ENCODE results near the gene BAIAP2L2. TPM values are rescaled to one million over a fixed set of nuclear protein-coding genes. Genes with fewer than 3 reads are reported as not detected.

The BAIAP2L2 gene
- total and polyA plus RNA-seq, 2 donors (not counting 3 experiments of a cell fraction or from before 2014, with no cell fraction given) = 0.20 to 0.35 TPM

DNA sequence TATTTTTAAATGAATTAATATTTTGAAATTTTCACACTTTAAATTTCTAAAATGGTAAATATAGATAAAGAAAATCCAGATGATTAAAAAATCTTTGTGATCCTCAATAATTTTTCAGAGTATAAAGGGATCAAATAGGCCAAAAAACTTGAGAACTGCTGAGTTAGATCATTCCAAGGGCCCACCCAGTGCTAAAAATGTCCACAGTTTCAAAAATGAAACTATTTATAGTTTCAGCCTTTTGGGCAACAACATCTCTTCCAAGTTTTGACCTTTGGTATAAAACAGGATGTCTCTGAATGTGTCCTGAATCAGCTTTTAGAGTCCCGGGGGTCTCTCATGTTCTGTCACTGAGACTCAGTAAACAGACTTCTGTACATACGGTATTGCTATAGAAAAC is 20.9 kb upstream of the BAIAP2L2 start:
- ChIA-PET CTCF (interaction anchor here (1.0 kb wide), 1 partner anchor 17 kb away, joined by 3 read pairs; no protein-coding TSS in a partner anchor), POLR2A (no interaction called here)
- no peaks in the 10 kb centered on the region for H3K79me2 ChIP-seq (ENCODE audit: control insufficient read depth, insufficient read depth, low read length)
- H2AFZ ChIP-seq (ENCODE audit: low read depth, low read length) = no peak overlapping the region
- BruUV-seq (replicated peaks) = no TSS peak
- H3K4me1 ChIP-seq (ENCODE audit: control insufficient read depth, extremely low read depth, insufficient read depth, low read length) = peaks cover 7% of the 10 kb centered on the region
- no peaks in the 10 kb centered on the region for H3K9me3 ChIP-seq (replicated peaks; ENCODE audit: control insufficient read depth, insufficient read depth, low read length)
- no peak overlapping the region for H3K4me3 ChIP-seq (replicated peaks in 1 of 3; ENCODE audit: insufficient read depth in 1 of 3, low read depth in 1 of 3, low read length in 3 of 3)
- no peak for FAIRE-seq
- no peaks in the 10 kb centered on the region for H3K9me1 ChIP-seq (replicated peaks; ENCODE audit: control insufficient read depth, extremely low read depth, insufficient read depth, low read length)
- H3K9ac ChIP-seq (replicated peaks; ENCODE audit: extremely low read depth, insufficient read depth, low read length) = no peak overlapping the region
- H3K36me3 ChIP-seq (ENCODE audit: control insufficient read depth in 2 of 2, extremely low read depth in 1 of 2, insufficient read depth in 2 of 2, low read length in 2 of 2) = no peaks in the 10 kb centered on the region
- no peak for DNase-seq (ENCODE audit: low read depth, low spot score)
- no peak overlapping the region for H3K27ac ChIP-seq (ENCODE audit: insufficient read depth, low read depth, low read length)
- intact Hi-C loops (cut with micrococcal nuclease) (no loop called here), dilution Hi-C loops (cut with MboI; ENCODE audit: extremely low pct_ligation_motif_present, low sequenced_read_pairs) (no loop called here)
- no peaks in the 10 kb centered on the region for H3K27me3 ChIP-seq (ENCODE audit: control insufficient read depth in 2 of 2, insufficient read depth in 2 of 2, low read length in 2 of 2)
- no peak overlapping the region for H3K4me2 ChIP-seq (ENCODE audit: insufficient read depth, low read length)
- no peaks in the 10 kb centered on the region for H4K20me1 ChIP-seq (replicated peaks; ENCODE audit: control insufficient read depth, extremely low read depth, insufficient read depth, low read length)
- TF ChIP-seq GATA2 (IDR thresholded peaks at IDR 0.05; ENCODE audit: insufficient read depth, insufficient read length, low read depth, low read length) = no peak
- no peak for TF ChIP-seq MAX (IDR thresholded peaks at IDR 0.05; ENCODE audit: insufficient read depth, insufficient read length)
- no peak for TF ChIP-seq CTCF (IDR thresholded peaks at IDR 0.05; ENCODE audit: extremely low read depth in 1 of 2, insufficient read depth in 1 of 2, low read depth in 1 of 2, low read length in 2 of 2)
- TF ChIP-seq MYC (IDR thresholded peaks at IDR 0.05; ENCODE audit: low read depth, low read length) = no peak

- TF ChIP-seq CTCF (IDR thresholded peaks at IDR 0.05; ENCODE audit: extremely low read depth in 1 of 2, insufficient read depth in 1 of 2, low read depth in 1 of 2, low read length in 2 of 2) (no peak), JUN (IDR thresholded peaks at IDR 0.05; ENCODE audit: borderline replicate concordance, insufficient read depth, insufficient read length, low read depth) (no peak), EZH2 (IDR thresholded peaks at IDR 0.05; ENCODE audit: borderline replicate concordance, low read depth, low read length, severe bottlenecking) (no peak), MYC (IDR thresholded peaks at IDR 0.05; ENCODE audit: low read depth, low read length) (no peak), POLR2A (IDR thresholded peaks at IDR 0.05; ENCODE audit: low read depth, low read length) (no peak), FOS (IDR thresholded peaks at IDR 0.05; ENCODE audit: borderline replicate concordance, insufficient read depth, low read length) (no peak), MAX (IDR thresholded peaks at IDR 0.05; ENCODE audit: insufficient read depth, insufficient read length) (no peak), POLR2AphosphoS5 (IDR thresholded peaks at IDR 0.05; ENCODE audit: insufficient read depth, low read depth, low read length) (no peak), GATA2 (IDR thresholded peaks at IDR 0.05; ENCODE audit: insufficient read depth, insufficient read length, low read depth, low read length) (no peak)
- no peaks in the 10 kb centered on the region for H4K20me1 ChIP-seq (replicated peaks; ENCODE audit: control insufficient read depth, extremely low read depth, insufficient read depth, low read length)
- no peak for FAIRE-seq
- no peaks in the 10 kb centered on the region for H3K27me3 ChIP-seq (ENCODE audit: control insufficient read depth in 2 of 2, insufficient read depth in 2 of 2, low read length in 2 of 2)
- dilution Hi-C loops (cut with MboI; ENCODE audit: extremely low pct_ligation_motif_present, low sequenced_read_pairs) (no loop called here), intact Hi-C loops (cut with micrococcal nuclease) (no loop called here)
- POLR2A ChIA-PET = no interaction called here
- H3K79me2 ChIP-seq (ENCODE audit: control insufficient read depth, insufficient read depth, low read length) = no peaks in the 10 kb centered on the region
- no peaks in the 10 kb centered on the region for H3K36me3 ChIP-seq (ENCODE audit: control insufficient read depth in 2 of 2, extremely low read depth in 1 of 2, insufficient read depth in 2 of 2, low read length in 2 of 2)
- no peak overlapping the region for H3K4me2 ChIP-seq (ENCODE audit: insufficient read depth, low read length)
- CTCF ChIA-PET = interaction anchor here (1.0 kb wide), 1 partner anchor 15 kb away, joined by 4 read pairs; no protein-coding TSS in a partner anchor
- BruUV-seq (replicated peaks) = no TSS peak
- H3K27ac ChIP-seq (ENCODE audit: insufficient read depth, low read depth, low read length) = no peak overlapping the region
- H3K9me3 ChIP-seq (replicated peaks; ENCODE audit: control insufficient read depth, insufficient read depth, low read length) = no peaks in the 10 kb centered on the region
- no peak for DNase-seq (ENCODE audit: low read depth, low spot score)
- no peaks in the 10 kb centered on the region for H3K9me1 ChIP-seq (replicated peaks; ENCODE audit: control insufficient read depth, extremely low read depth, insufficient read depth, low read length)
- H3K4me1 ChIP-seq (ENCODE audit: control insufficient read depth, extremely low read depth, insufficient read depth, low read length) = no peaks in the 10 kb centered on the region
- no peak overlapping the region for H3K4me3 ChIP-seq (replicated peaks in 1 of 3; ENCODE audit: insufficient read depth in 1 of 3, low read depth in 1 of 3, low read length in 3 of 3)
- H3K9ac ChIP-seq (replicated peaks; ENCODE audit: extremely low read depth, insufficient read depth, low read length) = no peak overlapping the region
- no peak overlapping the region for H2AFZ ChIP-seq (ENCODE audit: low read depth, low read length)
These were observed 19.4 kb upstream of the BAIAP2L2 start for GRCh38 chr22:38129856-38130255.
